Stimulated activated CD4-positive, alpha-beta T cell treated with anti-CD3 and anti-CD28 coated beads, Interleukin-4, amount 100 ng/mL, for 4 hours (primary cell): Measurements from ENCODE around the gene LDB1.
A peak's percentile ranks its signal among the peaks of the same experiment; 100 is the strongest.

ENCODE experiments used
- DNase-seq, 2 experiments: peaks; one replicate each; pipeline ENCODE4 v3.0.0-alpha.2; 2020

The LDB1 gene

DNA sequence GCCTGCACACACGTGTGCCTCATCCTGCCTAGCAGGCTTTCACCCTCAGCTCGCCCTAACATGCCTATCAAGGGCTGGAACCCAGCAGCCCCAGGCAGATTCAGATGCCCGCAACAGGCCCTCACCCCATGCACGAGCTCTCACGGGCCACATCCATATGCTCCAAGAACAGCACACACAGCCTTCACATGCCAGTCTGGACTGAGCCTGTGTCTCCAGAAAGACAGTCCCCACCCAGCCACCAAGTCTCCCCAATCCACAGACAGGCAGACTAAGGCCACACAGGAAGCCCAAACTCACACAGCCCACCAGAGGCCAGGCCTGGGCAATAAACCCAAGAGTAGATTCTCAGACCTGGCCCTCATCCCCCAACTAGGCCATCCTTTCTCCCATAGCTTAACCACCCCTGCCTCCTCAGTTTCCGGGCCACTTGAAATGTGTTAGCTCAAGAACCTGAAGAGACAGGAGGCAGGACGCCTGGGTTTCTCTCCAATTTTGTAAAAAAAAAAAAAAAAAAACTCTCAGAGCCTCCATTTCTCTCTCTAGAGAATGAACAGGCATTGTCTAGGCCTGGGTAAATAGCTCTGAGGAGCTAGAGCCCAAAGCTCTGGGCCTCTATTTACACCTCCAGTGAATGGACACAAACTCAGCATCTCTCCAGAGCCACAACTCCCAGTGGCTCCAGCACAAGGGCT, 6.8 kb downstream of the LDB1 start:
- DNase-seq, result no peak

GRCh38 chr10:102112210-102112817, 7.9 kb downstream of the LDB1 start:
- DNase-seq, result no peak

DNA sequence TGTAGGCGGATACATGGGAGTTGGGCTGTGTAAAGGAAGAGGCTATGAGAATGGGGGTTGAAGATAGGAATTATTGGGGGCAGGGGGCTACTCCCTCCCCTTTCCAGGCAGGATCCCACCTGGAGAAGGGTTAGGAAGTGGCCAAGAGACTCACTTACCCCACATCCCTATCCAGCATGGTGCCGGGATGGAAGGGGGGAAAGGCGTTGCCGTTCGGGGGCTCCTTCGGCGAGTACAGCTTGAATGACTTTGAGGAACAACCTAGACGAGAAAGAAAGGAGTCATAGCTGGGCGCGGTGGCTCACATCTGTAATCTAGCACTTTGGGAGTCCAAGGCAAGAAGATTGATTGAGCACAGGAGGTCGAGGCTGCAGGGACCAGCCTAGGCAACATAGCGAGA, 8.9 kb downstream of the LDB1 start:
- no peak for DNase-seq

- no peak for DNase-seq
Measured at GRCh38 chr10:102109166-102110116, 10.7 kb downstream of the LDB1 start.

DNA sequence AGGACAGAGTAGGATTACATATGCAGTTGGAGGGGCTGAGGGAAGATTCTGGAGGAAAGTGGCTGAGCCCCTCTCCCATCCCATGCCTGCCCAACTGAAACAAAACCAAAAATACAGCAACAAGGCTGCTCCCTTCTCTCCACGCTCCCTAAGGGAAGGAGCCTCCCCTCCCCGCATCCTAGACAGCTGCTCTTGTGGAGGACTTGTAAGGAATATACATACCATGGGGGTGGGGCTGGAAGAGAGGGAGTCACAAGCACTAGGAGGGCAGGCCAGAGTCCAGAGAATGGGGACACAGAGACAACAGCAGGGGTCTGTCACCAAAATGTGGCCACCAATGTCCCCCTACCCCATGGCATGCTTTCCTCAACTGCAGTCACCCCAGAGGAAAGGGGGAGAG, 13.2 kb downstream of the LDB1 start:
- no peak for DNase-seq

DNA sequence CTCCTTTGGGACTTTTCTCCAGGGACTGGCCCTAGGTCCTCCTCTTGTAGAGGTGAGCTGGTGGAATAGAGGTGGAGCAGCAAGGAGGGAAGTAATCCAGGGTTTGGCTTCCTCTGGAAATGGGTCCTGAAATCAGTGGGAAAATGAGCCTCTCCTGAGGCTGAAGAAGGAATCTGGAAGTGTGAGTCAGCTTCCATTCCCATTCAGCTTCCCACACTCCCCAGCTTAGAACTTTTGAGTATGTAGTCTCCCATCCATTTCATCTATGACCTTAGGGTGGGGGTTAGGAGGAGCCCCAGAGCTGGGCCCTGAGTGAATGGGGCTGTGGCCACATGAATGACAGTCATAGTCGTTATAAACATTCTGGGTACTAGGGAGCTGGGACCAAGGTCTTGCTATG, 17.7 kb downstream of the LDB1 start:
- no peak for DNase-seq

GRCh38 chr10:102101152-102101551, 19.0 kb downstream of the LDB1 start:
- DNase-seq, result no peak

DNA sequence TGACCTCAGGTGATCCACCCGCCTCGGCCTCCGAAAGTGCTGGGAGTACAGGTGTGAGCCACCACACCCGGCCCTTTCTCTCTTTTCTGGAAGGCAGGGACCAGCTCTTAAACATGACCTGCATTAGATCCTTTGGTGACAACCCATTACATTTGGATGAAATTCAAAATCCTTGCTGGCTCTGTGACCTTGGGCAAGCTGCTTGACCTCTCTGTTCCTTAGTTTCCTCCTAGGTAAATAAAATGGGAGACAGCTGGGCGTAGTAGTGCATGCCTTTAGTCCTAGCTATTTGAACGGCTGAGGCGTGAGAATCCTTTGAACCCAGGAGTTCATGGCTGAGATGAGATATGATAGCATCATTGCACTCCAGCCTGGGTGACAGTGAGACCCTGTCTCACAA, 23.7 kb downstream of the LDB1 start:
- DNase-seq, result no peak

- DNase-seq, result no peak
Measured at GRCh38 chr10:102090772-102091171, 29.4 kb downstream of the LDB1 start.

DNA sequence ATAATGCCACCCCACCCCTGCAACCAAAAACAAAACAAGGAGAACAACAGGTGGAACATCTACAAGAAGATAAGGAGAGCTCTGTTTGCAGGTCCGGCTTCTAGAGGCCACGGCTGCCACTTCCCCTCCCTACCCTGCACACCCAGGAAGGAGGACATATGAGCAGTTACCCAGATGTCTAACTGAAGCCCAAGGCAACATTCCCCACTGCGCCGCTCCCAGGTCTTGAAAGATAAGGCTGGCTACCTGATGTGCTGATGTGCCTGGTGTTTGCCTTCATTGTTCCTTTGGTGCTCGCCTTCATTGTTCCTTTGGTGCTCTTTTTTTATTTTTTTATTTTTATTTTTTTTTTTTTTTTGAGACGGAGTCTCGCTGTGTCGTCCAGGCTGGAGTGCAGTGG, 34.0 kb downstream of the LDB1 start:
- DNase-seq, result no peak

- no peak for DNase-seq
Measured at GRCh38 chr10:102085336-102085735, 34.8 kb downstream of the LDB1 start.

GRCh38 chr10:102083541-102083940, 36.6 kb downstream of the LDB1 start:
- DNase-seq, result no peak

DNA sequence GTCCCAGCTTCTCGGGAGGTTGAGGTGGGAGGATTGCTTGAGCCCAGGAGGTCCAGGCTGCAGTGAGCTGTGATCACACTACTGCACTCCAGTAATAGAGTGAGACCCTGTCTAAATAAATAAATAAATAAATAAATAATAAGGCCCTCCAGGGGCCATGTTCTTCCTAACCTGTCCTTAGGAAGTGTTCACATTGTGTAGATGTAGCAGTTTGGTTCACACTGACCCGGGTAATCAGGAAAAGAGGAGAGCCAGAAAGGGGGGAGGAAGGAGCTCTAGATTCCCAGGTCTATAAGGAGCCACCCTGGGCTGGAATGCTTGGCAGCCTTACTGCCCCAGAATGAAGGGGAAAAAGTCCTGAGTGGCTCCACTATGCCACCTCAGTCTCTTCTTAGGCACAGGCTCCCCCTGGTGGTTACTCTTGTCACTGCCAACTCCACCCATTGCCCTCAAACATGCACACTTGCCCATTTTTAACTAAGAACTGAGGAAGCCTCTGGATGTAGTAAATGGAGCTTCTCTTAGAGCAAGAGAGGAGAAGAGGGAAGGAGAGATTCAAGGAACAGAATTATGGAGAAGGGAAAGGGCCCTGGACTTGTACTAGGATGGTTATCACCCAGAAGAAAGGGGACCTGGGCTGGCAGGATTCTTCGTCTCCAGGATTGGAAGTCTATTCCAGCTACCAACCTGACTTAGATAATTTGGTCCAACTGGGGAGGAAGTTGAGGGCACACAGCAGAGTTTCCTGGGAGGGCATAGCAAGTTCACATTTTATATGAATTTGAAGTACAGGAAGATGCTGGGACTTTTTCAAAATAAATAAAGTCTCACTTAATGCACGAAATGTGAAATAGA, 47.3 kb downstream of the LDB1 start:
- DNase-seq, result peak; percentile 67 to 70

- no peak for DNase-seq
Measured at GRCh38 chr10:102069071-102069470, 51.1 kb downstream of the LDB1 start.

DNA sequence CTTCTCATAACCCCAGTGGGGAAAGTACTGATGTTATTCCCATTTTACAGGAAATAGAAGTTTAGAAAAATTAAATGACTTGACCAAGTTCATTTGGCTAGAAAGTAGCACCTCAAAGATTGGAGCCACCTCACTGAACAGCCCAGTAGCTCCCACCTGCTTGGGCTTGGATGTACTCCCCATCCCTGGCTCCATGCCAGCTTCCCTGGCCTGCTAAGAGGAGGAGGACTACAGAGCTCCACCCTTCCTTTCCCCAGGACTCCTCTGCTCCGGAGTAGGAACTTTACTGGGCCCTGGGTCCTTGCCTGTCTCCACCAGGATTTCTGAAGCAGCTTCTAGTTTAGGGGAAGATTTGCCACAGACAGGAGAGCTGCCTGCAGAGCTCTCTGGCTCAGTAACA, 52.0 kb downstream of the LDB1 start:
- no peak for DNase-seq

GRCh38 chr10:102067091-102067916, 52.9 kb downstream of the LDB1 start:
- DNase-seq, result no peak

- no peak for DNase-seq
Measured at GRCh38 chr10:102066399-102067088, 53.6 kb downstream of the LDB1 start.

DNA sequence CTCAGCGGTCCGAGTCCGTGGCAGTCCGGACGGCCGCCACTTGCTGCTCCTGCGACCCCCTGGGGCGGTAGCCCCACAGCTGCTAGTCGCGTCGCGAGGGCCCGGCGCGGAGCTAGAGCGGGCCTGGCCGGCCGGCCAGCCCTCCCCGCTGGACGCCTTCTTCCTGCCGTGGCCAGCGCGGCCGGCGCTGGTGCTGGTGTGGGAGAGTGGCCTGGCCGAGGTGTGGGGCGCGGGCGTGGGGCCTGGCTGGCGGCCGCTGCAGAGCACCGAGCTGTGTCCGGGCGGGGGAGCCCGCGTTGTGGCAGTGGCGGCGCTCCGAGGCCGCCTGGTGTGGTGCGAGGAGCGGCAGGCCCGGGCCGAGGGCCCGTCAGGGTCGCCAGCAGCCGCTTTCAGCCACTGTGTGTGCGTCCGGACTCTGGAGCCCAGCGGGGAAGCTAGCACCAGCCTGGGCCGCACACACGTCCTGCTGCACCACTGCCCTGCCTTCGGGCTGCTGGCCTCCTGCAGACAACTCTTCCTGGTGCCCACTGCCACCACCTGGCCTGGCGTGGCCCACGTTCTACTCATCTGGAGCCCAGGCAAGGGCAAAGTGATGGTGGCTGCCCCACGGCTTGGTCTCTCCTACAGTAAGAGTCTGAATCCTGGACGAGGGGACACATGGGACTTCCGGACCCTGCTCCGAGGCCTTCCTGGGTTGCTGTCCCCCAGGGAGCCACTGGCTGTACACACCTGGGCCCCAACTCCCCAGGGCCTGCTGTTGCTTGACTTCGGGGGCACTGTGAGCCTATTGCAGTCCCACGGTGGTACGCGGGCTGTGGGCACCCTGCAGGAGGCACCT, 54.4 kb downstream of the LDB1 start:
- no peak for DNase-seq

DNA sequence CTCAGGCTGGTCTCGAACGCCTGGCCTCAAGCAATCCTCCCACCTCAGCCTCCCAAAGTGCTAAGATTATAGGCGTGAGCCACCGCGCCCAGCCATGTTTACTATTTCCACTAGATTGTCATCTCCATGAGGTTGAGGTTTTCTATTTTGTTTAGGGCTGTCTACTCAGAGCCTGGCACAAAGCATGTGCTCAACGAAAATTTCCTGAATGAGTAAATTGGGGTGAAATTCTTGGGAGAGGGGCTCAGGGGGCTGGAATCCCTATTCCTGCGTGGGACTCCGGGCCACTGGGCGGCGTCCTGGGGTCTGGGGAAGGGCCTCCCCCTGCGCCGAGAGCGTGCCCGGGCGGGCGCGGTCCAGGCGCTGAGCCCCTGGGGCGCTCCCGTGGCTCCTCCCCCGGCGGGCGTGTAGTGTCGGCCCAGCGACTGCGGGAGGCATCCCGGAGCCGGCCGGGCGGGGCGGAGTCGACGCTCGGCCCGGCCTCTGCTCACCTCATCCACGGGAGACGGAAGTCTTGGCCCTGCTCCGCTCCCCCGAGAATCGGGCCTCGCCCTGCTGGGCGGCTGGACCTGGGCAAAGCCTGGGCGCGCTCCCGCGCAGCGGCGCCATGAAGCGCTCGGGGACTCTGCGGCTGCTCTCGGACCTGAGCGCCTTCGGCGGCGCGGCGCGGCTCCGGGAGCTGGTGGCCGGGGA, 55.2 kb downstream of the LDB1 start, which contains the start of gene HPS6:
Gene HPS6 (plus strand): TSS at position 482 of the 693 bp plus-strand sequence. CDS start 126 bp downstream, at position 608.
- DNase-seq, result peak; percentile 85 to 89

- no peak for DNase-seq
Measured at GRCh38 chr10:102064503-102064867, 55.7 kb downstream of the LDB1 start.
